Heart left ventricle (tissue), 13 donors: ENCODE measurements around the gene STIM2.

ENCODE experiments used
- CTCF ChIP-seq, 12 donors: fragments of 200-600 bp; sonication (generic) in 4 of 12; IDR thresholded peaks; one replicate each; pipeline versions ENCODE4 v1.5.0 to v1.8.0; 2018 to 2022; ENCODE audit warnings: antibody characterized with exemption in 12 of 12, mild to moderate bottlenecking in 5 of 12
- POLR2A ChIP-seq, 2 donors: fragments of 450-650 bp; IDR thresholded peaks; one replicate each; pipeline ENCODE4 v1.6.1; 2017; ENCODE audit warnings: antibody characterized with exemption in 2 of 2, mild to moderate bottlenecking in 2 of 2, moderate library complexity in 2 of 2
- donor health status: ischemic (EF 13 %, LVEDD 7.1; RV severe dilation, severe dysfunction).
- donor health status: DM: no; HTN: yes; CAD: no.
- donor health status: DM: no; HTN: no; CAD: no.
- donor health status: ischemic (EF 25% LVEDD 6.9; RV normal size, moderate dysfunction).
- donor health status: ischemic (EF 25% LVEDD 5.7; RV mildly dilated, moderate dysfunction).
- donor health status: ischemic (EF 35%, LVEDD 5.7; RV mildly dilated, moderate dysfunction).
- donor health status: nonischemic (EF 11% LVEDD 7.7; RV severe dilation, severe dysfunction).
- donor health status: DM: yes; HTN: yes; CAD: no.
- donor health status: PGD.
- donor health status: ischemic (EF 29% LVEDD 5.4; RV normal size, mild dysfunction).
- donor health status: nonischemic (EF 23%, LVEDD 6.1; RV moderate dilation, normal function).

- TF ChIP-seq CTCF (IDR thresholded peaks at IDR 0.05) = no peak
- no peak for TF ChIP-seq POLR2A (IDR thresholded peaks at IDR 0.05)
Measured at GRCh38 chr4:26941951-26942350, 81.3 kb downstream of the STIM2 start.
